Neural crest cell (in vitro differentiated cells): ENCODE measurements around the gene TRMT6. TPM values are rescaled to one million over a fixed set of nuclear protein-coding genes. Genes with fewer than 3 reads are reported as not detected.

Experiments used
- DNase-seq: peaks from one replicate; pipeline ENCODE4 v3.0.0; 2021; ENCODE audit warnings: low read depth, mixed read lengths, low spot score
- H3K27ac Mint-ChIP-seq: one replicate; pipeline ENCODE4 v1.8.0; 2021; ENCODE audit warnings: mild to moderate bottlenecking, mixed read lengths; ENCODE audit not compliant: unreplicated experiment
- H3K27me3 Mint-ChIP-seq: 2 replicates; pipeline ENCODE4 v1.8.0; 2021; ENCODE audit warnings: low read depth, mild to moderate bottlenecking, mixed read lengths
- H3K36me3 Mint-ChIP-seq: 2 replicates; pipeline ENCODE4 v1.8.0; 2021; ENCODE audit warnings: low read depth, mild to moderate bottlenecking, mixed read lengths
- H3K4me1 Mint-ChIP-seq: 2 replicates; pipeline ENCODE4 v1.8.0; 2021; ENCODE audit warnings: mixed read lengths
- H3K4me3 Mint-ChIP-seq: one replicate; pipeline ENCODE4 v1.8.0; 2021; ENCODE audit warnings: mild to moderate bottlenecking, mixed read lengths
- H3K9me3 Mint-ChIP-seq: 2 replicates; pipeline ENCODE4 v1.8.0; 2021; ENCODE audit warnings: mixed read lengths
- total RNA-seq: library from RNA; stranded (reverse); gene quantifications from 2 replicates; pipeline ENCODE4 v1.2.1, GENCODE V29; 2021
- TF ChIP-seq, protein P1 (sequence below): fragments of 200-600 bp; sonication (generic); conservative IDR thresholded peaks from 2 replicates; pipeline ENCODE4 v1.5.0; 2021; ENCODE audit warnings: antibody characterized with exemption, mild to moderate bottlenecking

Gene TRMT6
- total RNA-seq, 1 donor from 2014 or later: 23.1 TPM

- H3K27ac Mint-ChIP-seq: no peak overlapping the region
- TF ChIP-seq, protein P1, sequence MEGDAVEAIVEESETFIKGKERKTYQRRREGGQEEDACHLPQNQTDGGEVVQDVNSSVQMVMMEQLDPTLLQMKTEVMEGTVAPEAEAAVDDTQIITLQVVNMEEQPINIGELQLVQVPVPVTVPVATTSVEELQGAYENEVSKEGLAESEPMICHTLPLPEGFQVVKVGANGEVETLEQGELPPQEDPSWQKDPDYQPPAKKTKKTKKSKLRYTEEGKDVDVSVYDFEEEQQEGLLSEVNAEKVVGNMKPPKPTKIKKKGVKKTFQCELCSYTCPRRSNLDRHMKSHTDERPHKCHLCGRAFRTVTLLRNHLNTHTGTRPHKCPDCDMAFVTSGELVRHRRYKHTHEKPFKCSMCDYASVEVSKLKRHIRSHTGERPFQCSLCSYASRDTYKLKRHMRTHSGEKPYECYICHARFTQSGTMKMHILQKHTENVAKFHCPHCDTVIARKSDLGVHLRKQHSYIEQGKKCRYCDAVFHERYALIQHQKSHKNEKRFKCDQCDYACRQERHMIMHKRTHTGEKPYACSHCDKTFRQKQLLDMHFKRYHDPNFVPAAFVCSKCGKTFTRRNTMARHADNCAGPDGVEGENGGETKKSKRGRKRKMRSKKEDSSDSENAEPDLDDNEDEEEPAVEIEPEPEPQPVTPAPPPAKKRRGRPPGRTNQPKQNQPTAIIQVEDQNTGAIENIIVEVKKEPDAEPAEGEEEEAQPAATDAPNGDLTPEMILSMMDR: no peak
- peaks cover 37% of the 10 kb centered on the region for H3K27me3 Mint-ChIP-seq
- H3K4me1 Mint-ChIP-seq: no peaks in the 10 kb centered on the region
- H3K9me3 Mint-ChIP-seq: no peaks in the 10 kb centered on the region
- H3K36me3 Mint-ChIP-seq: no peaks in the 10 kb centered on the region
- no peak overlapping the region for H3K4me3 Mint-ChIP-seq
- DNase-seq: no peak
These were observed 22.4 kb downstream of the TRMT6 start for GRCh38 chr20:5927749-5928462.

DNA sequence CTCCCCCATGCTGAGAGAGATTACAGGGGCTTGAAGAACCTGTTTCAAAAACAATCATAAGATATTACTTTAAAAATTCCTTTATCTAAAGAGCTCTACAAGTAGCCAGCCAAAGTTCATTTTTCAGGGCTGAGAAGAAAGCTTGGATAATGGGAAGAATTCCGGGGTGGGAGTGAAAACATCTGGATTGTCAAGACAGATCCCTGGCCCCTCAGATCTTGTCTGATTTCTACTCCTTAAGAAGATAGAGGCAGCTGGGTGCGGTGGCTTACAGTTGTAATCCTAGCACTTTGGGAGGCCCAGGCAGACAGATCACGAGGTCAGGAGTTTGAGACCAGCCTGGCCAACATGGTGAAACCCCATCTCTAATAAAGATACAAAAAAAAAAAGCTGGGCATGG lies 24.8 kb downstream of the TRMT6 start:
- DNase-seq: no peak
- Mint-ChIP-seq H3K9me3 (no peaks in the 10 kb centered on the region), H3K27ac (no peak overlapping the region), H3K4me1 (no peaks in the 10 kb centered on the region), H3K4me3 (no peak overlapping the region), H3K27me3 (peaks cover 33% of the 10 kb centered on the region), H3K36me3 (no peaks in the 10 kb centered on the region)
- TF ChIP-seq, protein P1: no peak

GRCh38 chr20:5923493-5923892 lies 26.8 kb downstream of the TRMT6 start:
- Mint-ChIP-seq H3K27me3 (peaks cover 17% of the 10 kb centered on the region), H3K4me3 (no peak overlapping the region), H3K36me3 (no peaks in the 10 kb centered on the region), H3K9me3 (no peaks in the 10 kb centered on the region), H3K27ac (no peak overlapping the region), H3K4me1 (peaks cover 10% of the 10 kb centered on the region)
- TF ChIP-seq, protein P1: no peak
- DNase-seq: no peak

- no peak overlapping the region for H3K4me3 Mint-ChIP-seq
- no peak overlapping the region for H3K27ac Mint-ChIP-seq
- H3K9me3 Mint-ChIP-seq: no peaks in the 10 kb centered on the region
- no peaks in the 10 kb centered on the region for H3K36me3 Mint-ChIP-seq
- peaks cover 10% of the 10 kb centered on the region for H3K4me1 Mint-ChIP-seq
- H3K27me3 Mint-ChIP-seq: peaks cover 24% of the 10 kb centered on the region
- DNase-seq: no peak
- TF ChIP-seq, protein P1: no peak
These were observed 29.8 kb downstream of the TRMT6 start for GRCh38 chr20:5920581-5920980.

DNA sequence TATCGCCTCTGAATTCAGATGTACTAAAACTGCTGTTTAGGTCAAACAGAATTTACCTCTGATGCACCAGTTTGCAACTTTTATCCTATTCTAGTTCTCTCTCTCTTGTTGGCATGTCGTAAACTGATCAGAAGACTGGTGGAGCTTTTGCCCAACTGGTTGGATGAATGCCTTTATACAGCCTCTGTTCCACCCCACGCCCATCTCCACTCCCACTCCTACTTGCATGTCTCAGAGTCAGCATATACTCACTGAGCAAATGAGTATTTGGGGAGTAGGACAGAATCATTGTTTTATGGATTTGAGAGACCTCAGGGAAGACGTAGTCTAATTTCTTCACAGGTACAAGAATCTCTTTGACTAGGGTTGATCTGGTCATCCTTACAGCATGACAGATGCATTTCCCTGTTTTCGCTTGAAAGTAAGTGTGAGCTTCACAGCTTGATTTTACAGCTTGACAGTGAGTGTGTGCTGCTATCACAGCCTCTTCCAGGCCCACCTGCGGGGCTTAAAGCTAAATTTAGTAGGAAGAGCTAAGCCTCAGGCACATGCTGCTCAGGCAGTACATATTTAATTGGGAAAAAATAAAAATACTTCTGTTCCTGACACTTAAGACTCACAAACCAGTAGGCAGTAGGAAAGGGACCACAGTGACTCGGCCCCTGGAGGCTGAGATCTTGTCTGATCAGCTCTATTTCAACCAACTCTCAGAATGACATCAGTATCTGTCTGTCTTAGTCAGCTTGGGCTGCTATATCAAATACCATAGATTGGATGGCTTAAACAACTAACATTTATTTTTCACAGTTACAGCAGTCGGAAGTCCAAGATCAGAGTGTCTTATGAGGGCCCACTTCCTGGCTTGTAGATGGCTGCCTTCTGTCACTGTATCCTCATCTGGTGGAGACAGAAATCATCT lies 30.4 kb downstream of the TRMT6 start:
- TF ChIP-seq, protein P1: no peak
- Mint-ChIP-seq H3K4me1 (peaks cover 10% of the 10 kb centered on the region), H3K27ac (no peak overlapping the region), H3K27me3 (peaks cover 28% of the 10 kb centered on the region), H3K4me3 (no peak overlapping the region), H3K9me3 (no peaks in the 10 kb centered on the region), H3K36me3 (no peaks in the 10 kb centered on the region)
- DNase-seq: no peak
